ENCODE measurements around the gene GABBR2.
"Not testable (repeated sequence)": the region's sequence is repeated elsewhere in the genome, so short reads cannot be mapped to it uniquely, and the experiment has no call there.

GABBR2 gene

GRCh38 chr9:98291820-98292219, 416.9 kb downstream of the GABBR2 start:
- no peak for DNase-seq (ENCODE audit: low read depth in 2 of 2)

GRCh38 chr9:98290411-98290810, 418.3 kb downstream of the GABBR2 start:
- no peak for DNase-seq (ENCODE audit: low read depth in 2 of 2)

GRCh38 chr9:98289614-98290201, 419.0 kb downstream of the GABBR2 start:
- no peak for DNase-seq (ENCODE audit: low read depth in 2 of 2)

GRCh38 chr9:98288881-98289280, 419.9 kb downstream of the GABBR2 start:
- DNase-seq (ENCODE audit: low read depth in 2 of 2): no peak

GRCh38 chr9:98287384-98287783, 421.4 kb downstream of the GABBR2 start:
- no peak for DNase-seq (ENCODE audit: low read depth in 2 of 2)

GRCh38 chr9:98285446-98285845, 423.3 kb downstream of the GABBR2 start:
- no peak for DNase-seq (ENCODE audit: low read depth in 2 of 2)

- DNase-seq (ENCODE audit: low read depth in 2 of 2): no peak
These were observed 424.0 kb downstream of the GABBR2 start for GRCh38 chr9:98284754-98285153.

GRCh38 chr9:98283143-98283542, 425.6 kb downstream of the GABBR2 start:
- DNase-seq (ENCODE audit: low read depth in 2 of 2): not testable (repeated sequence)

GRCh38 chr9:98281281-98281680, 427.5 kb downstream of the GABBR2 start:
- no peak for DNase-seq (ENCODE audit: low read depth in 2 of 2)

- no peak for DNase-seq (ENCODE audit: low read depth in 2 of 2)
These were observed 428.2 kb downstream of the GABBR2 start for GRCh38 chr9:98280574-98280973.

GRCh38 chr9:98280162-98280561, 428.6 kb downstream of the GABBR2 start:
- DNase-seq (ENCODE audit: low read depth in 2 of 2): no peak

GRCh38 chr9:98276907-98277469, 431.7 kb downstream of the GABBR2 start:
- DNase-seq (ENCODE audit: low read depth in 2 of 2): no peak

- no peak for DNase-seq (ENCODE audit: low read depth in 2 of 2)
These were observed 433.6 kb downstream of the GABBR2 start for GRCh38 chr9:98275159-98275558.

GRCh38 chr9:98272083-98272482, 436.7 kb downstream of the GABBR2 start:
- no peak for DNase-seq (ENCODE audit: low read depth in 2 of 2)

GRCh38 chr9:98271479-98271878, 437.3 kb downstream of the GABBR2 start:
- no peak for DNase-seq (ENCODE audit: low read depth in 2 of 2)

- DNase-seq (ENCODE audit: low read depth in 2 of 2): not testable (repeated sequence)
These were observed 438.5 kb downstream of the GABBR2 start for GRCh38 chr9:98270284-98270683.

GRCh38 chr9:98269652-98270051, 439.1 kb downstream of the GABBR2 start:
- not testable (repeated sequence) for DNase-seq (ENCODE audit: low read depth in 2 of 2)

- not testable (repeated sequence) for DNase-seq (ENCODE audit: low read depth in 2 of 2)
These were observed 441.2 kb downstream of the GABBR2 start for GRCh38 chr9:98267556-98267955.

GRCh38 chr9:98264516-98264915, 444.2 kb downstream of the GABBR2 start:
- DNase-seq (ENCODE audit: low read depth in 2 of 2): no peak

- DNase-seq (ENCODE audit: low read depth in 2 of 2): peak; percentile 52 to 56
These were observed 445.0 kb downstream of the GABBR2 start for GRCh38 chr9:98263482-98264357.

GRCh38 chr9:98263080-98263479, 445.7 kb downstream of the GABBR2 start:
- no peak for DNase-seq (ENCODE audit: low read depth in 2 of 2)

- DNase-seq (ENCODE audit: low read depth in 2 of 2): no peak
These were observed 446.7 kb downstream of the GABBR2 start for GRCh38 chr9:98262056-98262455.

- no peak for DNase-seq (ENCODE audit: low read depth in 2 of 2)
These were observed 448.1 kb downstream of the GABBR2 start for GRCh38 chr9:98260635-98261034.

All from fibroblast of skin of left quadriceps (primary cell).